Endodermal cell (in vitro differentiated cells): ENCODE measurements around the gene GNAO1. TPM values are rescaled to one million over a fixed set of nuclear protein-coding genes. Genes with fewer than 3 reads are reported as not detected.
A peak's percentile ranks its signal among the peaks of the same experiment; 100 is the strongest.

ENCODE experiments used
- DNase-seq: peaks from one replicate; pipeline ENCODE4 v3.0.0-alpha.2; 2017
- H3K27ac ChIP-seq: 2 replicates; pipeline ENCODE4 v1.5.1; 2013; ENCODE audit warnings: mild to moderate bottlenecking, low read depth, low read length, moderate library complexity
- H3K27me3 ChIP-seq: 2 replicates; pipeline ENCODE4 v1.6.1; 2013; ENCODE audit warnings: mild to moderate bottlenecking, low read length, moderate library complexity; ENCODE audit not compliant: insufficient read depth, control insufficient read depth, poor library complexity, severe bottlenecking
- H3K36me3 ChIP-seq: 2 replicates; pipeline ENCODE4 v1.7.0; 2013; ENCODE audit warnings: mild to moderate bottlenecking, low read length, moderate library complexity; ENCODE audit not compliant: control insufficient read depth, insufficient read depth
- H3K4me1 ChIP-seq: one replicate; pipeline ENCODE4 v1.7.0; 2013; ENCODE audit warnings: low read length; ENCODE audit not compliant: control insufficient read depth, insufficient read depth
- H3K4me3 ChIP-seq: 2 replicates; pipeline ENCODE4 v1.5.1; 2013; ENCODE audit warnings: mild to moderate bottlenecking, low read length, moderate library complexity
- H3K9ac ChIP-seq: 2 replicates; pipeline ENCODE4 v1.6.1; 2013; ENCODE audit warnings: mild to moderate bottlenecking, low read length, moderate library complexity; ENCODE audit not compliant: poor library complexity, severe bottlenecking; ENCODE audit errors: extremely low read depth
- H3K9me3 ChIP-seq: 2 replicates; pipeline ENCODE4 v1.6.1; 2013; ENCODE audit warnings: mild to moderate bottlenecking, low read length, moderate library complexity; ENCODE audit not compliant: control insufficient read depth
- H3K27ac Mint-ChIP-seq: 2 replicates; pipeline ENCODE4 v1.8.0; 2020; ENCODE audit warnings: mixed read lengths
- H3K27me3 Mint-ChIP-seq: 2 replicates; pipeline ENCODE4 v1.8.0; 2021; ENCODE audit warnings: mild to moderate bottlenecking, mixed read lengths; ENCODE audit not compliant: insufficient read depth
- H3K36me3 Mint-ChIP-seq: 2 replicates; pipeline ENCODE4 v1.8.0; 2020; ENCODE audit warnings: low read depth, mixed read lengths
- H3K4me1 Mint-ChIP-seq: 2 replicates; pipeline ENCODE4 v1.8.0; 2020; ENCODE audit warnings: mixed read lengths
- H3K4me3 Mint-ChIP-seq: 2 replicates; pipeline ENCODE4 v1.8.0; 2020; ENCODE audit warnings: mild to moderate bottlenecking, moderate library complexity, mixed read lengths
- H3K9me3 Mint-ChIP-seq: 2 replicates; pipeline ENCODE4 v1.8.0; 2020; ENCODE audit warnings: mild to moderate bottlenecking, mixed read lengths
- CTCF ChIP-seq: fragments of 200-600 bp; sonication (generic); conservative IDR thresholded peaks from 2 replicates; pipeline ENCODE4 v1.5.0; 2021; ENCODE audit warnings: antibody characterized with exemption, mild to moderate bottlenecking
- WGBS, 2 experiments: methylation state at CpG; one replicate each; pipeline versions ENCODE4 v1.1.5 to v1.1.7; 2013; ENCODE audit warnings: missing lambda C conversion rate in 2 of 2, mixed read lengths in 1 of 2; ENCODE audit not compliant: insufficient coverage in 1 of 2, insufficient read length in 1 of 2; 5-methylcytosine and 5-hydroxymethylcytosine counted together
- long read RNA-seq, 4 experiments: library from polyadenylated mRNA in 2 of 4; library from RNA in 1 of 4; library from capped mRNA in 1 of 4; stranded (forward) in 3 of 4; unstranded in 1 of 4; transcript quantifications; one replicate each; pipeline ENCODE4 v2.0.0, GENCODE V29; 2020 to 2021; ENCODE audit warnings: inconsistent platforms in 1 of 4
- polyA plus RNA-seq, 2 experiments: library from polyadenylated mRNA; stranded (reverse); fragments of 50-300 nt; gene quantifications; one replicate each; pipeline ENCODE4 v1.2.3, GENCODE V29; 2013
- total RNA-seq, 2 donors: library from RNA; stranded (reverse); fragmentation: NEBNext Ultra II Directional in 1 of 2; extraction: Animal tissue kit (Norgen Biotek cat#: 25700) in 1 of 2; gene quantifications; 2 replicates in 1 of 2; 3 replicates in 1 of 2; pipeline ENCODE4 v1.2.1, GENCODE V29; 2021

GNAO1 gene
- 1 to 10 TPM; 2.7 to 7.1 TPM for total RNA-seq
- polyA plus RNA-seq (2013, experiment 1 of 2): 7.8 TPM
- 6.5 TPM for polyA plus RNA-seq (2013, experiment 2 of 2)
- long read RNA-seq, experiment 1, partial matches to known transcripts: 0 of 1 reads
- long read RNA-seq, experiment 1, other reads (novel, unspliced or antisense): 1 of 1 reads
- long read RNA-seq, experiment 2, partial matches to known transcripts: 0 of 1 reads
- long read RNA-seq, experiment 2, other reads (novel, unspliced or antisense): 1 of 1 reads
- long read RNA-seq, experiment 3, full-length matches to known transcripts: 1 of 2 reads
- long read RNA-seq, experiment 3, partial matches to known transcripts: 0 of 2 reads
- long read RNA-seq, experiment 3, other reads (novel, unspliced or antisense): 1 of 2 reads
- long read RNA-seq, experiment 4: 0 reads

DNA sequence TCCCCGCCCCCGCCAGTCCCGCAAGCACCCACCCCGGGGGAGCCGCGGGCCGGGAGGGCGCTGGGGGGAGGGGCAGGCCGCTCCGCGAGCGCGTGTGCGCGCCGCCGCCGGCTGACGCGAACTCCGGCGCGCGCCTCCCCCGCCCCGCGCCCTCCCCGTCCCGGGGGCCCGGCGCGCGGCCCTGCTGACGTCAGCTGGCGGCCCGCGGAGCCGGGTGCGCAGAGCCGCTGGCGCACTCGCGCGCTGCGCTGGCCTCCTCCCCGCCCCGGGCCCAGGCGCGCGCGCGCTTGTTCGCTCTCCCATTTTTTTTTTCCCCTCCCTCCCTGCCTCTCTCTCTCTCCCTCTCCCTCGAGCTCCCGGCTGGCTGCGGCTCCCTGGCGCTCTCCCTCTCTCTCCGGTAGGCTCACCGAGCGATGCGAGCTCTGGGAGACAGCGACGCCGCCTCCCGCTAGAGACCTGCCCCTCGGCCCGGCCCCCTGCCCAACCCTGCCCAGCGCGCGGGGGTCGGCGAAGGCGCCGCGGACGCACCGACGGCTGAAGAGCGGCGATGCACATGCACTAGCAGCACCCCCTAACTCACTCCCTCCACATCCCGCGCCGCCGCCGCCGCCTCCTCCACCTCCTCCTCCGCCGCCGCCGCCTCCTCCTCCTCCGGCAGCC is at the start of gene GNAO1:
Gene GNAO1, plus strand, starts transcription at position 334 of the 660 bp plus-strand sequence. CDS start 747 bp downstream, outside the sequence.
- Histone ChIP-seq H3K4me1 (no peaks in the 10 kb centered on the region), H3K36me3 (no peaks in the 10 kb centered on the region), H3K27ac (no peak within 1 kb of the TSS), H3K9ac (no peak within 1 kb of the TSS), H3K4me3 (peak within 1 kb of the TSS; percentile 80), H3K9me3 (no peaks in the 10 kb centered on the region), H3K27me3 (peaks cover 57% of the 10 kb centered on the region)
- peak; percentile 88 for DNase-seq
- peaks cover 68% of the 10 kb centered on the region for H3K27me3 Mint-ChIP-seq
- 0% methylated on average over 2 to 89 of the region's 91 CpGs for WGBS, 2 experiments
- H3K4me3 Mint-ChIP-seq: peak within 1 kb of the TSS; percentile 70
- peaks cover 7% of the 10 kb centered on the region for H3K4me1 Mint-ChIP-seq
- no peaks in the 10 kb centered on the region for H3K36me3 Mint-ChIP-seq
- no peaks in the 10 kb centered on the region for H3K9me3 Mint-ChIP-seq
- no peak for TF ChIP-seq CTCF
- H3K27ac Mint-ChIP-seq: no peak within 1 kb of the TSS

- Mint-ChIP-seq H3K4me3 (no peak overlapping the region), H3K27ac (no peak overlapping the region), H3K9me3 (peaks cover 6% of the 10 kb centered on the region), H3K4me1 (peaks cover 14% of the 10 kb centered on the region), H3K27me3 (no peaks in the 10 kb centered on the region), H3K36me3 (no peaks in the 10 kb centered on the region)
- H3K36me3 ChIP-seq: no peaks in the 10 kb centered on the region
- no peak for DNase-seq
- no peaks in the 10 kb centered on the region for H3K4me1 ChIP-seq
- H3K27me3 ChIP-seq: no peaks in the 10 kb centered on the region
- no peak overlapping the region for H3K4me3 ChIP-seq
- 56% methylated on average over 1 of the region's 1 CpG; no CpG with 5 or more reads in 1 of the 2 experiments for WGBS, 2 experiments
- no peak overlapping the region for H3K27ac ChIP-seq
- no peak overlapping the region for H3K9ac ChIP-seq
- no peak for TF ChIP-seq CTCF
- H3K9me3 ChIP-seq: no peaks in the 10 kb centered on the region
Observed at GRCh38 chr16:56143666-56144065, 47.6 kb upstream of the GNAO1 start.

- Mint-ChIP-seq H3K27ac (peak overlapping the region; percentile 86), H3K4me3 (peak overlapping the region; percentile 6), H3K27me3 (no peaks in the 10 kb centered on the region), H3K36me3 (no peaks in the 10 kb centered on the region), H3K4me1 (peaks cover 14% of the 10 kb centered on the region), H3K9me3 (peaks cover 2% of the 10 kb centered on the region)
- no peaks in the 10 kb centered on the region for H3K9me3 ChIP-seq
- H3K27ac ChIP-seq: no peak overlapping the region
- H3K27me3 ChIP-seq: no peaks in the 10 kb centered on the region
- H3K4me1 ChIP-seq: no peaks in the 10 kb centered on the region
- DNase-seq: peak; percentile 63
- no peak overlapping the region for H3K9ac ChIP-seq
- no peaks in the 10 kb centered on the region for H3K36me3 ChIP-seq
- no peak for TF ChIP-seq CTCF
- H3K4me3 ChIP-seq: no peak overlapping the region
- WGBS, 2 experiments: 62 to 70% methylated on average over 2 of the region's 2 CpGs
Observed at GRCh38 chr16:56145369-56145768, 45.9 kb upstream of the GNAO1 start.
